ENCODE measurements around the gene KCTD11.

- TF ChIP-seq CTCF (IDR thresholded peaks at IDR 0.05) (no peak), POLR2A (IDR thresholded peaks at IDR 0.05) (no peak)
Observed at GRCh38 chr17:7317161-7317803, 34.7 kb upstream of the KCTD11 start.

All from testis (tissue), 2 donors.